NCI-H345 treated with DMSO at 0.1 percent for 48 hours (cell line): ENCODE measurements around the gene RNF130.
"Not testable (repeated sequence)": the region's sequence is repeated elsewhere in the genome, so short reads cannot be mapped to it uniquely, and the experiment has no call there.

Source experiments
- DNase-seq: peaks from one replicate; lab custom pipeline; 2025; ENCODE audit not compliant: unreplicated experiment; lab: John Stamatoyannopoulos, UW

The RNF130 gene

GRCh38 chr5:180026320-180026719 lies 45.2 kb downstream of the RNF130 start:
- no peak for DNase-seq

DNA sequence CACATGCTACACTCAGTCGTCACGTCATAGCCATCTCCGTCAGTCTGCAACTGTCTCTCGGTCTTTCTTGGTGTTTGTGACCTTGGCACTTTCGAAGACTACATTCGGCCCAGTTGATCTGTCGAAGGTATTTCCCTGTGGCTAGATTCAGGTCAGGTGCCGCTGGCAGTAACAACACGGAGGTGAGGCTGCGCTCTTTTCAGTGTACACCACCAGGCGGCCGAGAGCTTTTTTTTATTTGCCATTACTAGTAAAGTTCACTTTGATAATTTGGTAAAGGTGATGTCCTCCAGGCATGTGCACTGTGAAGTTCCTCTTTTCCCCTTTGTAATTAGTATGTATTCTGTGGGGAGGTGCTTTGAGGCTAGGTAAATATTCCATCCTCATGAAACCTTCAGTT lies 49.7 kb downstream of the RNF130 start:
- DNase-seq: no peak

DNA sequence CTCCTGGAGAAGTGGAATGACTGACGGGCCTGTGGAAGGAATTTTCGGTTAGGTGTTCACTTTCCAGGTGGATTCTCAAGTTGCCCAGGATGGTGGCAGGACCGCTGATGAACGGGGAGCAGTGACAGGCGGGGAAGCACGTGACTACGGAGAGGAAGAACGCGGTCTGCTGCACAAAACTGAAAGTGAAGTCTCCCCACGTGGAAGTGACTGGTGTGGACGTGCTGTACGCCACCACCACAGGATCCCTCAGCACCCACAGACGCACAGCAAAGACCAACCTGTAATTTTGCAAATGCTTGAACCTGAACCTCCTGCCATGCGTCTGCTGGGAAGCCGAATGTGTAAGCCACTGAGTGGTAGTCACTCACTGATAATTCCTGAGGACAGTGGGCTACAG lies 51.4 kb downstream of the RNF130 start:
- no peak for DNase-seq

DNA sequence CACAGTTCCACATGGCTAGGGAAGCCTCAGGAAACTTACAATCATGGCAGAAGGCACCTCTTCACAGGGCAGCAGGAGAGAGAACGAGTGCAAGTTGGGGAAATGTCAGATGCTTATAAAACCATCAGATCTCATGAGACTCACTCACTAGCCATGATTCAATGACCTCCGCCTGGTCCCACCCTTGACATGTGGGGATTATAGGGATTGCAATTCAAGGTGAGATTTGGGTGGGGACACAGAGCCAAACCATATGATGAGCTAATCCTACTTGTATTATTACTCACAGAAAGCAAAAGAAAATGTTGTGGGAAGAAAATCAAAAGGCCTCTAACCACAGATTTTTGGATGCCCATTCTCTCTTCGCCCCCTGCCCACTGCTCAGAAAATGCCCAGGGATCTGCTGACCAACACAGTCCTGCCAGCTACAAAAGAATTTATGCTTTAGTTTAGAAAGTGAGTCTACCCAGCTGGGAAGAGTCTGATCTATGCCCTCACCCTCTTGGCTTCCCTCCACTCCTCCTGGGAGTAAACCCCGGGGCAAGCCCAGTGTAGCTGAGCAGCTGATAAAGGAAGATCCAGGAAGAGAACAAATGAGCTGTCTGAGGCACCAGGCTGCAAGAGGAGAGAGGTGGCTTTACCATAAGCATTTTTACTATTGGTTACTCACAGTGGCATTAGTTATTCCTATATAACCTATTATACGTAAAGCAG lies 53.1 kb downstream of the RNF130 start:
- no peak for DNase-seq

DNA sequence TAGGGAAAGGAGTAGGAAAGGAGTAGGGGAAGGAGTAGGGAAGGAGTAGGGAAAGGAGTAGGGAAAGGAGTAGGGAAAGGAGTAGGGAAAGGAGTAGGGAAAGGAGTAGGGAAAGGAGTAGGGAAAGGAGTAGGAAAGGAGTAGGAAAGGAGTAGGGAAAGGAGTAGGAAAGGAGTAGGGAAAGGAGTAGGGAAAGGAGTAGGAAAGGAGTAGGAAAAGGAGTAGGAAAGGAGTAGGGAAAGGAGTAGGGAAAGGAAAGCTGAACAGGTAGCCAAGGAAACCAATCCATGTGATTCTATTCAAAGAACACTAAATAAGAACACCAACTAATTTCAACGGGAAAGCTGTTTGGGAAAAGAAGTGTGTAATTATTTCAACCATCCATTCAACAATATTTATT lies 56.0 kb downstream of the RNF130 start:
- DNase-seq: not testable (repeated sequence)

DNA sequence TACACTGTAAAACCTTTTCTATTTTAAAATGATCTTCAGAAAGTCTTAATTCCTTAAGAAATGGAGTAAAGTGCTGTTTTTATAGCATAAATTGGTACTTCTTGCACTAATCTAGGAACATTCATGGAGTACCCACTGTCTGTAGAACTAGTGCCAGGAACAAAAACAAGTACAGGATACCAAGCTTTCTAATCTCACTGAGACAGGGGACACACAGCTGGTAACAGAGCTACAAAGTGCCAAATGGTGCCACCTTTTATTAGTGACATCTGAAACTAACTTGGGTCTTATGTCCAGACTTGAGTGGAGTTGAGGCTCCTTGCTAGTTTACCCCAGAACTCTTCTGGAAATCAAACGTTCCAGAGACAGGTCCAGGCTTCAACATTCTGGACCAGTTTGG lies 57.9 kb downstream of the RNF130 start:
- DNase-seq: no peak

- no peak for DNase-seq
These were observed 59.2 kb downstream of the RNF130 start for GRCh38 chr5:180012316-180012715.

GRCh38 chr5:180010636-180011035 lies 60.9 kb downstream of the RNF130 start:
- DNase-seq: no peak

DNA sequence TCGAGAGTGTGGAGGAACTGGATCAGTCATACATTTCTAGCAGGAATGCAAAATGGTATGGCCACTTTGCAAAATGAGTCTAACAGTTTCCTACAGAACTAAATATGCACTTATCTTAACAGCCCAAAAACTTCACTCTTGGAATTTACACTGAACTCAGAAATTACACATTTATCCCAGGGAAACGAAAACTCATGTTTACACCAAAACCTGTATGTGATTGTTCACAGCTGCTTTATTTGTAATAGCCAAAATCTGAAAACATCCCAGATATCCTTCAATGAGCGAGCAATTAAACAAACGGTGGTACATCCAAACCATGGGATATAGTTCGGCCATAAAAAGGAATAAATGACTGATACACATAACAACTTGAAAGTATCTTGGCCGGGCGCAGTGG lies 62.0 kb downstream of the RNF130 start:
- DNase-seq: no peak

GRCh38 chr5:180008433-180008832 lies 63.1 kb downstream of the RNF130 start:
- DNase-seq: no peak

DNA sequence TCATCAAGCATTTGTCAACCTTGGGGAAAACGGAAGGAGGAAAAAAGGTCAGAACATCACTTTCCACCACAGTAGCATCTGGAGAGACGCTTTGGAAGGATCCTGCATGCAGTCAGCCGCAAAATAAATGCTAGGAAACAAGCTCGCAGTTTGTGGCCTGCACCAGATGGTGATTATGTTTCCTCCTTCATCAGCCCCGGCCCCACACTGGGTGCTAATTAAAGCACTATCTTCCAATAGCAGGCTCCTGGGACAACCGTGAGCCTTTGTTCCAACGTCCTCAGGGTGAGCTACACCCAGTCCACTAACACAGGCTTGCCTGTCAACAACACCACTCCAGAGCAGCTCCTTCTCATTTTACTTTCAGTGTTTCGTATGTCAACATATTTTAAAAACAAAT lies 64.0 kb downstream of the RNF130 start:
- no peak for DNase-seq

DNA sequence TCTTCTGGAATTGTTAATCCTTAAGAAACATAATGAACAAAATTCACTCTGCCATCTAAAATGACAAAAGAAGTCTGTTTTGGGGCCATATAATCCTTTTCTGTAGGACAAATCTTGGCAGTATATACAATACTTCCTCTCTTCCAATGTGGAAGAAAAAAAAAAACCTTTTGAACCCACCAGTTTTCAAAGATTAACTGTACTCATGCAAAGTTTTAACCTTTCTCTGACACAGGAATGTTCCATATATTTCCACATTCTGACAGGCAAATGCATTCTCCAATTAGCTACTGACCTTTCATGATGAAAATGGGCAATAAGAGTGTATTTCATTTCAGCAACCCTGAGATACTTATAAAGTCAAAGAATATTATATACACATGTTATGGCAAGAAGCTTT lies 65.4 kb downstream of the RNF130 start:
- no peak for DNase-seq

DNA sequence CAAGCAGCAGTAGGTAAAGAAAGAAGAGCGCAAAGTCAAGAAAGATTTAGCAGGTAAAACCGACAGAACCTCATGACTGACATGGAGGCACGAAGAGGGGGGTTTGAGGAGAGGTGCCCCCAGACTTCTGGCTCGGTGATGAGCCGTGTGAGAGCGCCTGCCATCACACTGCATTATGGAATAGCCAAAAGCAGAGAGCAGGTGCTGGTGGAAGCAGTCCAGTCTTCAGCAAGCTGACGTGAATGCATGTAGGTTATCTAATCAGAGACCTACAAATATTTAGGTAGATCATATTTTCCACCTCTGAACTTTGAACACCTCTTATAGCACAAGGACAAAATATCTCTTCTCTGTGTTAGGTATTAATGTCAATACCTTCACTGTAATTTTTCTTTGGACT lies 68.4 kb downstream of the RNF130 start:
- DNase-seq: no peak

- DNase-seq: no peak
These were observed 69.8 kb downstream of the RNF130 start for GRCh38 chr5:180001742-180002141.

GRCh38 chr5:180001136-180001535 lies 70.4 kb downstream of the RNF130 start:
- DNase-seq: no peak

- DNase-seq: no peak
These were observed 73.1 kb downstream of the RNF130 start for GRCh38 chr5:179998485-179998884.

DNA sequence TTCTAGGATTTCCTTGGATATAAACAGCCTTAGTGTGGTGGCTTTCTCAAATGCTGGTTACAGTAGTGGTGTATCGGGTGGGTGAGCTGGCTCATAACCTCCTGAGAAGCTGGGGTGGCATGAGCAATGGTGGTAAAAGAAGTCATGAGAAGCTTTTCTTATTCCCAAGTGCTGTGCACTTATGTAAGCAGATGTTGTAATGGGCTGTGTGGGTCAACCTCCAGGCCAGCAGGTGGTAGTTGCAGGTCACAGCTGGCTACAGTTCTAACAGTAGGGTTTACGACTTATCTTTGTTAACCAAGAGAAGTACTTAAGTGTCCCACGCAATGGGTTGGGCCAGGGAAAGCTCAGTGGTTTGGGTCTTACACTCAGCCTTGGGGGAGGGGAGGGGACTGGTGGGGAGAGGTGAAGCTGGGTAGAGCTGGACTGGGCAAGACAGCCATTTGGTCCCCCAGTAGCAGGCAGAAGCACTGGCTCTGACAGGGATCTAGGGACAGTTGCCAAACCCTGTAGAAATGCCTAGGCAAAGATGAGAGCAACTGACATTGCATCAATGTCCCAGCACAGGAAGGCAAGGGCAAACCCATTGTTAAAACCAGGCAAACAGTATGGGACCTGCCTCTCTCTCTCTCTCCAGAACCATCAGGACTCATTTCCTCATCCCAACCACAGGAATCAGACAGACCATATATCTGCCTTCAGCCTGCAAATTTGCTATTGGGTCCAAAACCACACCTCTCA lies 76.8 kb downstream of the RNF130 start:
- no peak for DNase-seq

- DNase-seq: not testable (repeated sequence)
These were observed 78.7 kb downstream of the RNF130 start for GRCh38 chr5:179992855-179993254.

- no peak for DNase-seq
These were observed 80.5 kb downstream of the RNF130 start for GRCh38 chr5:179991106-179991505.

DNA sequence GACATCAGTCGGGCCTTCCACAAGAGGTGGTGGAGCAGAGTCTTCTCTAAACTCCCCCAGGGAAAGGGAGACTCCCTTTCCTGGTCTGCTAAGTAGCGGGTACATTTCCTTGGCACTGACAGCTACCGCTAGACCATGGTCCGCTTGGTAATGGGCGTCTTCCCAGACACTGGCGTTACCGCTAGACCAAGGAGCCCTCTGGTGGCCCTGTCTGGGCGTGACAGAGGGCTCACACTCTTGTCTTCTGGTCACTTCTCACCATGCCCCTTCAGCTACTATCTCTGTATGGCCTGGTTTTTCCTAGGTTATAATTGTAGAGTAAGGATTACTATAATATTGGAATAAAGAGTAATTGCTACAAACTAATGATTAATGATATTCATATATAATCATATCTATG lies 81.0 kb downstream of the RNF130 start:
- DNase-seq: not testable (repeated sequence)

DNA sequence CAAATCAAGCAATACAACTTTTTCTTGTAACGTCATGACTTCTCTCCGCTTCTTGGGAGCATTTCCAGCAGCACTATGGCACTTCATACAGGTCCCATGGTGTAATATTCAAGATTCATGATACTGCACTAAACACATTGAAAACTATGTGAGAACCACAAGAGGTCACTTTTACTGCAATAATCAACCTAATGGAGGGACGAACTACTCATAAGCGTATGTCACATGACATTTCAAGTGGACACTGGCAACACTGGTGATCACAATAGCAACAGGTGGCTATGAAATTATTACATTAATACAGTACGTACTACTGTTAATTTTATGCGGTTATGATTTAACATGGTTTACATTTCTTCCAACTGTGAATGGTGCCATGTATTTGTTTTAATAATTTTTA lies 85.2 kb downstream of the RNF130 start:
- no peak for DNase-seq

DNA sequence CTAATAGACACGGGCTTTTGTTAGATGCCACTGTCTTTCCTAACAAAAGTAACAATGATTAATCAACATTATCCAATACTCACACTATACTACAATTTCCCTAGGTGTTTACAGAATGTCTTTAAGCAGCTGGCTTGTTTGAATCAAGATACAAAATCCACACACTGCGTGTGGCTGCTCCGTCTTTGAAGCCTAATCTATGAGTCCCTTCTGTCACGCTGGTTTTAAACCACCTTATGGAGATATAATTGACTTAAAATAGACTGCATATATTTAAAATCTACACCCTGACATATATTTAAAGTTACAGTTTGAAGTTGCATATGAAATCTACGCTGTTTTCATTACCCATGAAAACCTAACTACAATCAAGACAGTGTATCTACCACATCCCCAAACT lies 89.9 kb downstream of the RNF130 start:
- DNase-seq: no peak

GRCh38 chr5:179980767-179981166 lies 90.8 kb downstream of the RNF130 start:
- no peak for DNase-seq
